Right hindlimb (tissue), 1 donor: ENCODE measurements around the gene MINDY1.

Source experiments
- DNase-seq: peaks from one replicate; pipeline ENCODE4 v3.0.0-alpha.2; 2018

The MINDY1 gene

DNA sequence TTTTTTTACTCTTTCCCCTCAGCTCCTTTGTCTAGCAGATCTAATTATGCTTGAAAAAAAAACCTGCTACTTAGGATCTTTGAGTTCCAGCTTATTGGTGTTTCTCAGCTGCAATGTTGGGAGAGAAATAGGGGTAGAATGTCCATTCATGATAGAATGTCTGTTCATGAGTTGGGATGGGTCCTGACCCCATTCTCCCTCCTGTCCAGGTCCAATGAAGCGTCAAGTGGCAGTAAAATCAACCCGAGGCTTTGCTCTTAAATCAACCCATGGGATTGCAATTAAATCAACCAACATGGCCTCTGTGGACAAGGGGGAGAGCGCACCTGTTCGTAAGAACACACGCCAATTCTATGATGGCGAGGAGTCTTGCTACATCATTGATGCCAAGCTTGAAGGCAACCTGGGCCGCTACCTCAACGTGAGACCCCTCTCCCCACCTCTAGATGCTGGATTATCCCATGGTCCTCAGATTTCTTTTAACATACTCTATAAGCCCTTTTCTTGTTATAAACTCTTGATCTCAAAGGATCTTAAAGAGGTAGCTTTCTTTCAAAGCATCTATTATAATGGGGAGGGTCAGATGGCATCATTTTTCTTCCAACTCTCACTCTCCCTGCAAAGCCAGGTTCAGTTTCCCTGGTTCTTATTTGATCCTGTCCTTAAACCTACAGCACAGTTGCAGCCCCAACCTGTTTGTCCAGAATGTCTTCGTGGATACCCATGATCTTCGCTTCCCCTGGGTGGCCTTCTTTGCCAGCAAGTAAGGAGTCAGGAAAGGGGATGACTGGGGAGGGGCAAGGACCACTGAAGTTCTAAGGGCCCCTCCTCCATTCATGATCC, 43.2 kb downstream of the MINDY1 start:
- DNase-seq, result no peak

DNA sequence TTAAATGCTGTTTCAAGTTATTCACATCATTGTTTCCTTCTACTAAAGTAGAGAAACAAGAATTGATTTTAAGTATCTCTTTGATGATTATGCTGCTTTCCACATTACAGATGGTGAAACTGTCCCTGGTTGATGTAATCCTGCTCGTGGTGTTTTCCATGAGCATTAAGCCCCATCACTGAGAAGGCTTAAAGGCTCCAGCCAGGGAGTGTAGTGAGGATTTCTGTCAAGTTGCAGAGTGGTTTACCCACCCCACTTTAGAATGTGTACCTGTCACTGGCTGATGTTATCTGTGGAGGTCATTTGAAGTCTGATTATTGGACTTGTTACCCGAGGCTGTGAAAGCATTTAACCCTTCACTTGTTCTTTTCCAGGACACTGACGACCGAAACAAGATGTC, 44.9 kb downstream of the MINDY1 start:
- DNase-seq, result no peak

DNA sequence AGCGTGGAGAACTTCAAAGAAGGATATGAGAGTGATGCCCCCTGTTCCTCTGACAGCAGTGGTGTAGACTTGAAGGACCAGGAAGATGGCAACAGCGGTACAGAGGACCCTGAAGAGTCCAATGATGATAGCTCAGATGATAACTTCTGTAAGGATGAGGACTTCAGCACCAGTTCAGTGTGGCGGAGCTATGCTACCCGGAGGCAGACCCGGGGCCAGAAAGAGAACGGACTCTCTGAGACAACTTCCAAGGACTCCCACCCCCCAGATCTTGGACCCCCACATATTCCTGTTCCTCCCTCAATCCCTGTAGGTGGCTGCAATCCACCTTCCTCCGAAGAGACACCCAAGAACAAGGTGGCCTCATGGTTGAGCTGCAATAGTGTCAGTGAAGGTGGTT, 46.1 kb downstream of the MINDY1 start:
- no peak for DNase-seq

DNA sequence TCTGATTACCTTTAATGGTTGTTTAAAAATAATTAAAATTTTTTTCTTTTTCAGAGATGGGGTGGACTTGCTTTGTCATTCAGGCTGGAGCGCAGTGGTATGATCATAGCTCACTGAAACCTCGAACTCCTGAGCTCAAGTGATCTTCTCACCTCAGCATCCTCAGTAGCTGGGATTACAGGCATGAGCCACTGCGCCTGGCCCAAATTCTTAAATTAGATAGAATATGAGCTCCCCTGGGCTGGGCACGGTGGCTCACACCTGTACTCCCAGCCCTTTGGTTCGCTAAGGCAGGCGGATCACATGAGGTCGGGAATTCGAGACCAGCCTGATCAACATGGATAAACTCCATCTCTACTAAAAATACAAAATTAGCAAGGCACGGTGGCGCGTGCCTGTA, 49.0 kb downstream of the MINDY1 start:
- no peak for DNase-seq

DNA sequence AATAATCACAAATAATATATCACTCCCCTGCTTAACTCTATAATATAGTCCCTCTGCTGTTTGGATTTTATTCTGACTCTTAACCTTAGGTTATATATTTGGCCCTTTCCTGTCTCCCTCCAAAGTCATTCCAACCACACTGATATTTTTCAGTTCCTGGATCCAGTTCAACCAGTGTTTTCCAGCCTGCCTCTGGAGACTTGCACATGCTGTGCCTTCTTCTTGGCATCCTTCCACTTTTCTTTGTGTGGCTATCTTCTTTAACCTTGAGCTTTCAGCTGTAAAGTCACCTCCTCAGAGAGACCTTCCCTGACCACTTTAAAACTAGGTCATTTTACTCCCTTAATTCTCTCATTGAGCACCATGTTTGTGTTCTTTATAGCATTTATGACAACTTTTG, 51.4 kb downstream of the MINDY1 start:
- DNase-seq, result no peak

DNA sequence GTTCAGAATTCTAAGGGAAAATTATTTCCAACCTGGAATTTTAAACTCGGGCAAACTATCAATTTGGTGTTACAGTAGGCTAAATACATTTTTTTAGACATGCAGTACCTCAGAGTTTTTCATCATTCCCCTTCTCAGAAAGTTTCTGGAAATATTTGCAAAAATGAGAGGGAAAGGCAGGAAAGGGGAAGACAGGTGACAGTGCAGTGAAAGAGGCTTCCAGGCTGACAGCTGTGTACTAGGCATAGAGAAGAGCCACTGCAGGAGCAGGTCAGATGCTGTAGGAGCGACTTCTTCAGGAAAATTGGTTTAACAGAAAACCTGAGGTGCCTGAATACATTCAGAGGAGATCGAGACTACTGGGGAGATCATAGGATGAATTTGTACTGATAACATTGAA, 52.0 kb downstream of the MINDY1 start:
- DNase-seq, result no peak
